ENCODE measurements around the gene TM9SF1.

DNA sequence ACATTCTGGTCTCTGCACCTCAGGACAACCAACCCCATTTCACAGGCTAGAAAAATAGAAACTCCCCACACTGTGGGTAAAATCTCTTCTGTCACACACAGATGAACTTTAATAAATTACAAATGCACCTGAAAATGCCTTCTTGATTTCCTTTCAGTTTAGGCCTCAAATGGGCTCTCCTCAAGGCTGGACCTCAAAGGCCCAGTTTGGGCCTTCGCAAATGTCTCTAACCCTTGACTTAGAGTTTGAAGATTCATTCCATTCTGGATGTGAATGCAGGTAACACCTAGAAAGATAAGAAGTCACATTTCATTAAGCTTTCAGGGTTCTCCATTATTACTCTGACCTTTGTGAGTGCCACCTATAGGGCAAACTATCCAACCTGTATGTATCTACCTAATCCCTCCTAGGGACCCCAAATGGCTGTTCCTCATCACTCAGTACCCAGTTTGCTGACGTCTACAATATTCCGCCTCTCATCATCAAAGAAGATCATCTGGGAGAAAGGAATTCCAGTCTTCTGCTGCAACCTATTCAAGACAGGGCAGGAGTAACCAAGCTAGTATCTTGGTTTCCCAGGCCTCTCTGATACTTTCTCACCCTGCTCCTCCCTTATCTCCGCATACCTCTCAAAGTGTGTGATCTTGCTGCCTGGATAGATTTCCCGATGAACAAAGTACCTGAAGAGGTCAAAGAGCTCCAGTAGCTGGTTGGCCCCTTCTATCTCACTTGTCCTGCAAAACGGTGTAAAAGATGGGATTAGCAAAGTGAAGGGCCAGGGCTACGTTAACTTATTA is 18.8 kb upstream of the TM9SF1 start:
- TF ChIP-seq, protein P1, sequence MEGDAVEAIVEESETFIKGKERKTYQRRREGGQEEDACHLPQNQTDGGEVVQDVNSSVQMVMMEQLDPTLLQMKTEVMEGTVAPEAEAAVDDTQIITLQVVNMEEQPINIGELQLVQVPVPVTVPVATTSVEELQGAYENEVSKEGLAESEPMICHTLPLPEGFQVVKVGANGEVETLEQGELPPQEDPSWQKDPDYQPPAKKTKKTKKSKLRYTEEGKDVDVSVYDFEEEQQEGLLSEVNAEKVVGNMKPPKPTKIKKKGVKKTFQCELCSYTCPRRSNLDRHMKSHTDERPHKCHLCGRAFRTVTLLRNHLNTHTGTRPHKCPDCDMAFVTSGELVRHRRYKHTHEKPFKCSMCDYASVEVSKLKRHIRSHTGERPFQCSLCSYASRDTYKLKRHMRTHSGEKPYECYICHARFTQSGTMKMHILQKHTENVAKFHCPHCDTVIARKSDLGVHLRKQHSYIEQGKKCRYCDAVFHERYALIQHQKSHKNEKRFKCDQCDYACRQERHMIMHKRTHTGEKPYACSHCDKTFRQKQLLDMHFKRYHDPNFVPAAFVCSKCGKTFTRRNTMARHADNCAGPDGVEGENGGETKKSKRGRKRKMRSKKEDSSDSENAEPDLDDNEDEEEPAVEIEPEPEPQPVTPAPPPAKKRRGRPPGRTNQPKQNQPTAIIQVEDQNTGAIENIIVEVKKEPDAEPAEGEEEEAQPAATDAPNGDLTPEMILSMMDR (IDR thresholded peaks at IDR 0.05): no peak; the same call in 1 of the 2 replicates
- TF ChIP-seq, protein P2, sequence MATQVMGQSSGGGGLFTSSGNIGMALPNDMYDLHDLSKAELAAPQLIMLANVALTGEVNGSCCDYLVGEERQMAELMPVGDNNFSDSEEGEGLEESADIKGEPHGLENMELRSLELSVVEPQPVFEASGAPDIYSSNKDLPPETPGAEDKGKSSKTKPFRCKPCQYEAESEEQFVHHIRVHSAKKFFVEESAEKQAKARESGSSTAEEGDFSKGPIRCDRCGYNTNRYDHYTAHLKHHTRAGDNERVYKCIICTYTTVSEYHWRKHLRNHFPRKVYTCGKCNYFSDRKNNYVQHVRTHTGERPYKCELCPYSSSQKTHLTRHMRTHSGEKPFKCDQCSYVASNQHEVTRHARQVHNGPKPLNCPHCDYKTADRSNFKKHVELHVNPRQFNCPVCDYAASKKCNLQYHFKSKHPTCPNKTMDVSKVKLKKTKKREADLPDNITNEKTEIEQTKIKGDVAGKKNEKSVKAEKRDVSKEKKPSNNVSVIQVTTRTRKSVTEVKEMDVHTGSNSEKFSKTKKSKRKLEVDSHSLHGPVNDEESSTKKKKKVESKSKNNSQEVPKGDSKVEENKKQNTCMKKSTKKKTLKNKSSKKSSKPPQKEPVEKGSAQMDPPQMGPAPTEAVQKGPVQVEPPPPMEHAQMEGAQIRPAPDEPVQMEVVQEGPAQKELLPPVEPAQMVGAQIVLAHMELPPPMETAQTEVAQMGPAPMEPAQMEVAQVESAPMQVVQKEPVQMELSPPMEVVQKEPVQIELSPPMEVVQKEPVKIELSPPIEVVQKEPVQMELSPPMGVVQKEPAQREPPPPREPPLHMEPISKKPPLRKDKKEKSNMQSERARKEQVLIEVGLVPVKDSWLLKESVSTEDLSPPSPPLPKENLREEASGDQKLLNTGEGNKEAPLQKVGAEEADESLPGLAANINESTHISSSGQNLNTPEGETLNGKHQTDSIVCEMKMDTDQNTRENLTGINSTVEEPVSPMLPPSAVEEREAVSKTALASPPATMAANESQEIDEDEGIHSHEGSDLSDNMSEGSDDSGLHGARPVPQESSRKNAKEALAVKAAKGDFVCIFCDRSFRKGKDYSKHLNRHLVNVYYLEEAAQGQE (IDR thresholded peaks at IDR 0.05; ENCODE audit: insufficient read depth in 1 of 2, low read depth in 2 of 2, low read length in 1 of 2): no peak
- no peak for TF ChIP-seq SIN3A (IDR thresholded peaks at IDR 0.05; ENCODE audit: borderline replicate concordance, insufficient read depth, low read depth, low read length)
- no peak for TF ChIP-seq POLR2AphosphoS5 (IDR thresholded peaks at IDR 0.05; ENCODE audit: low read depth, low read length)

Data from Panc1 (cell line).